Measurements from ENCODE around the gene CR1L.
"Not testable (repeated sequence)": the region's sequence is repeated elsewhere in the genome, so short reads cannot be mapped to it uniquely, and the experiment has no call there.

Gene CR1L

DNA sequence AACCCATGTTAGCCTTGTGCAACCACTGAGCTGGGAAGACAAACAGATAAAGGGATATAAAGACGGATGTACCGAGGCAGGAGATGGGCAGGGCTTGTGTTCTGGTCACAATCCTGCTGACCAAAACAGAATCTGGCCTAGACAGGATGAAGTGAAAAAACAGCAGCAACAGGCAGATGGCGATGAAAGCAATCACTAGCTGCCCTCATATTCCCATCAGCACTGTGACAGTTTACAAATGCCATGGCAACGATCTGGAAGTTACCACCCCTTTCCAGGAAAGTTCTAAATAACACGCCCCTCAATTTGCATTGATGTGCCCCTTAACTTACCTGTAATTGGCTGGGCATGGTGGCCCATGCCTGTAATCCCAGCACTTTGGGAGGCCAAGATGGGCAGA, 66.4 kb downstream of the CR1L start:
- FAIRE-seq, result no peak
- TF ChIP-seq SPI1 (IDR thresholded peaks at IDR 0.05; ENCODE audit: low read depth, low read length), result no peak
- TF ChIP-seq POLR2AphosphoS5 (IDR thresholded peaks at IDR 0.05; ENCODE audit: low read depth, low read length), result no peak
- TF ChIP-seq TAF1 (IDR thresholded peaks at IDR 0.05; ENCODE audit: low read depth, low read length), result no peak
- TF ChIP-seq POLR2A (IDR thresholded peaks at IDR 0.05; ENCODE audit: low read depth, low read length), result no peak
- no peak for TF ChIP-seq PAX5 (IDR thresholded peaks at IDR 0.05; ENCODE audit: insufficient read depth, low read length, severe bottlenecking)
- no peak for TF ChIP-seq POU2F2 (IDR thresholded peaks at IDR 0.05; ENCODE audit: low read depth, low read length)
- DNase-seq (ENCODE audit: insufficient read length, low spot score), result no peak

DNA sequence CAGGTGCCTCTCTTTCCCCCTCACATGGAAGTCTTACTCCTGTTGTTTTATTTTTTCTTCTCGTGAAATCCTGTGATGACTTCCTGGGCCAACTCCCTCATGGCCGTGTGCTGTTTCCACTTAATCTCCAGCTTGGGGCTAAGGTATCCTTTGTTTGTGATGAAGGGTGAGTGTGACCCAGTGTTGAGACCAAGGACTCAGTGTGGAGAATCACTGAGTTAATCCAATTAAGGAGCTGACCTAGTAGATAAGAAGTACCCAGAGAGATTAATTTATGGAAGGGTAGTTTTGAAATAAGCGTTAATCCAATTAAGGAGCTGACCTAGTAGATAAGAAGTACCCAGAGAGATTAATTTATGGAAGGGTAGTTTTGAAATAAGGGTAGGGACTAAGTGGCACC, 67.8 kb downstream of the CR1L start:
- FAIRE-seq; DNase-seq (ENCODE audit: insufficient read length, low spot score): not testable (repeated sequence)

DNA sequence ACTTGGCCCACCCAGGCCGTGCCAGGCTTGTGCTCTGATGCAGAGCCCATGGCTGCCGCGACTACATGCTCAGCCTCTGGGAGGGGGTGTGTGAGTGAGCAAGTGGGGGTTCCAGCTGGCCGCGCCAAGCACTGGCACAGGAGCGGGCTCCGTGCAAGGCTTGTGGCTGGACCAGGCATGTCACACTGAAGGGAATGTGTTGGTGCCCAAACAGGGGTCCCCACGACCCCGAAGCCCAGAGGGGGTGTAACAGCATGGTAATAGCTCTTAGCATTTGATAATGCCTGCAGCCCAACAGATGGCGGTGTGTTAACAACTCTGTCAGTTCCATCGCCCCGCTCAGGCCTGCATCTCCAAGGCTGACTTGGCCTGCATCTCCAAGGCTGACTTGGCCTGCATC, 68.6 kb downstream of the CR1L start:
- FAIRE-seq (no peak), DNase-seq (ENCODE audit: insufficient read length, low spot score) (no peak)
- TF ChIP-seq POLR2AphosphoS5 (IDR thresholded peaks at IDR 0.05; ENCODE audit: low read depth, low read length) (no peak), PAX5 (IDR thresholded peaks at IDR 0.05; ENCODE audit: insufficient read depth, low read length, severe bottlenecking) (no peak), POU2F2 (IDR thresholded peaks at IDR 0.05; ENCODE audit: low read depth, low read length) (no peak)

DNA sequence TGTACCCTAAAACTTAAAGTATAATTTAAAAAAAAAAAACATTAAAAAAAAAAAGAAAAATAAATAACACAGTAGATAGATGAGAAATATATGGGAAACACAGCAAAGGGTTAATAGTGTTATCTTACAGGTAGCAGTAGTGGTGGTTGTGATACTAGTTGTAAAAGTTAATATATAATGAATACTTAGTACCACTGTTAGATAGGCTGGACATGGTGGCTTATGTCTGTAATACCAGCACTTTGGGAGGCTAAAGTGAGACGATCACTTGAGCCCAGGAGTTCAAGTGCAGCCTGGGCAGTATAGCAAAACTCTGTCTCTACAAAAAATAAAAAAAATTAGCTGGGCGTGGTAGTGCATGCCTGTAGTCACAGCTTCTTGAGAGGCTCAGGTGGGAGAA, 74.3 kb downstream of the CR1L start:
- FAIRE-seq (no peak), DNase-seq (ENCODE audit: insufficient read length, low spot score) (no peak)
- no peak for TF ChIP-seq SPI1 (IDR thresholded peaks at IDR 0.05; ENCODE audit: low read depth, low read length)
- no peak for TF ChIP-seq POU2F2 (IDR thresholded peaks at IDR 0.05; ENCODE audit: low read depth, low read length)
- no peak for TF ChIP-seq POLR2AphosphoS5 (IDR thresholded peaks at IDR 0.05; ENCODE audit: low read depth, low read length)
- no peak for TF ChIP-seq TAF1 (IDR thresholded peaks at IDR 0.05; ENCODE audit: low read depth, low read length)
- TF ChIP-seq POLR2A (IDR thresholded peaks at IDR 0.05; ENCODE audit: low read depth, low read length), result no peak
- TF ChIP-seq PAX5 (IDR thresholded peaks at IDR 0.05; ENCODE audit: insufficient read depth, low read length, severe bottlenecking), result no peak

DNA sequence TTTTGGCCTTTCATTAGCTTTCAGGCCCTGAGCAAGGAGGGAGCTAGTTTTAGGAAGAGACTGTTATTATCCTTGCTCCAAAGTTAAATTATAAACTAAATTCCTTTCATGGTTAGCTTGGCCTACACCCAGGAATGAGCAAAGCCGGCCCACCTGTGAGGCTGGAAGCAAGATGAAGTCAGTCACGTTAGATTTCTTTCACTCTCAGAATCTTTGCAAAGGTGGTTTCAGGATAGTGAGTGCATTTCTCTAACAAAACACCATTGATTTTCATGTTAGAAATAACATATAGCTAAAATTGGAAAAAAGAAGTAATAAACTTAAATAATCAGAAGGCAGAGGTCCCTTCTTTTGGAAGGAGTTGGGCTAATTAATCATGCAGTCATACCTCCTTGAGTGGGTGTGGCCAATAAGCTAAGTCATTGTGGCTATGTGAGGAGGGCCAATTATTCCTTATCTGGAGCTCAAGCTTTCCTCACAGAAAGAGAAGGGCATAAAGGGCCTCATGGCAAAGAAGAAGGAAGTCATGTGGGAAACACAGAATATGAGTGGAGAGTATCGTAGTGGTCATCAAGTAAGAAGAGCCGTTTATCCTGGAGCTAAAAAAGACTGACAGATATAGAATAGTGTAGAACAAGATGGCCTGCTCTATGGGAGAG, 83.4 kb downstream of the CR1L start:
- FAIRE-seq; DNase-seq (ENCODE audit: insufficient read length, low spot score): not testable (repeated sequence)

DNA sequence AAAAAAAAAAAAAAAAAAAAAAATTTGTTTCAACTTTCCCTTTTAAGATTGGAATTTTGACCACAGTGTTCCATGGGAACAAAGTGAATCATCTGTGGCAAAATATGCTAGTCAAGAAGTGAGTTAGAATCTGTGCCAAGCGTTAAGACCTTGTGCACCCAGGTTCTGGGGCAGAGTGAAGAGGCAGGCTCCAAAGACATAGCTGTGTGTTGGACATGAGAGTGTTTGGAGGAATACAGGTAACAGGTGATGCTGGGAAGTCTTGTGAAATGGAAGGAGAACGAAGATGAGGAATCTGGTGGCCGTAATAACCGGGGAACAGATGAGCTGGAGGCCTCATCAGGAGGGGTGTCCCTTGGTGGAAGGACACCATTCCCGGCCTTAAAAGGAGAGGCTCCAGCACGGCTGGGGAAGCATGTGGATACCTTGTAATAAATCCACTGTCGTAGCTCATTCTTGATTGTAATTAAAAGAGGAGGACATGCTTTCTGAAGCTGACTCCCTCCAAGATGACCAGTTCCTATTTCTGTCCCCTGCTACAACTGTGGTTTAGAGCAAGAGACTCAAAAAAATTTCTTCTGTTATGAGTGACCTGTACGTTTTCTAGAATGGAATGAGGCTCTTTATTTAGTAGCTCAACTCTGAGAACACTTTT, 92.7 kb downstream of the CR1L start:
- FAIRE-seq; DNase-seq (ENCODE audit: insufficient read length, low spot score): not testable (repeated sequence)

DNA sequence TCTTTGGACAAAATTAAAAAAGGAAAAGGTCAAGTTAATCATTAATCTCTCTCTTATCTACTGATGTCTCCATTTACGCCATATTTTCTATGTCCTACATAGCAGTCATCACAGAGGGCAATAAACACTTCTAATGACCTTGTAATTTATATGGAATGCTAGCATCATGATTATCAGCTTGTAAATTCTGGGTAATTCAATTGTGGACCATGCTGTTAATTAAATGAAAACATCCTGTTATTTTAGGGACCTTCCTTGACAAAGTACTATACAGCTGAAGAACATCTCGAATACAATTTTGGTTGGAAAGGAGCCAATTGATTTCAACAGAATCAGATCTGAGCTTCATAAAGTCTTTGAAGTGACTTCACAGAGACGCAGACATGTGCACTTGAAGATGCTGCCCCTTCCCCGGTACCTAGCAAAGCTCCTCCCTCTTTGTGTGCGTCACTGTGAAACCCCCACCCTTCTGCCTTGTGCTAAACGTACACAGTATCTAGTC, 93.3 kb downstream of the CR1L start:
- not testable (repeated sequence) for FAIRE-seq; DNase-seq (ENCODE audit: insufficient read length, low spot score)

DNA sequence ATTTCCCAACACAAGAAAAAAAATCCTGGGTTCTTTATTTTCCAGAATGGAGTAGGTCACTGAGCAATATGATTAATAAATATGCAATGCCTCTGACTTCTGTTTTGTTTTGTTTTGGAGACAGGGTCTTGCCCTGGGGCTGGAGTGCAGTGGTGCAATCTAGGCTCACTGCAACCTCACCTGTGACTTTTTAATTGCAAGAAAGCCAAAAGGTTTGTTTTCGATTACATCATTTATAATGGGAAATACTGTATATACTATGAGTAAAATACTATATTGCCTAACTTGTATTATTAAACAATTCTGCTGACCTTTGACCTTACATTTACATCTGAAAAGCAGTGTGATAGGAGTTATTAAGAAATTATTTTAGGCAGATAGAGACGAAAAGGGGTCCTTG, 95.3 kb downstream of the CR1L start:
- no peak for FAIRE-seq
- TF ChIP-seq SPI1 (IDR thresholded peaks at IDR 0.05; ENCODE audit: low read depth, low read length) (no peak), POLR2AphosphoS5 (IDR thresholded peaks at IDR 0.05; ENCODE audit: low read depth, low read length) (no peak), POLR2A (IDR thresholded peaks at IDR 0.05; ENCODE audit: low read depth, low read length) (no peak), POU2F2 (IDR thresholded peaks at IDR 0.05; ENCODE audit: low read depth, low read length) (no peak), TAF1 (IDR thresholded peaks at IDR 0.05; ENCODE audit: low read depth, low read length) (no peak), PAX5 (IDR thresholded peaks at IDR 0.05; ENCODE audit: insufficient read depth, low read length, severe bottlenecking) (no peak)
- no peak for DNase-seq (ENCODE audit: insufficient read length, low spot score)

DNA sequence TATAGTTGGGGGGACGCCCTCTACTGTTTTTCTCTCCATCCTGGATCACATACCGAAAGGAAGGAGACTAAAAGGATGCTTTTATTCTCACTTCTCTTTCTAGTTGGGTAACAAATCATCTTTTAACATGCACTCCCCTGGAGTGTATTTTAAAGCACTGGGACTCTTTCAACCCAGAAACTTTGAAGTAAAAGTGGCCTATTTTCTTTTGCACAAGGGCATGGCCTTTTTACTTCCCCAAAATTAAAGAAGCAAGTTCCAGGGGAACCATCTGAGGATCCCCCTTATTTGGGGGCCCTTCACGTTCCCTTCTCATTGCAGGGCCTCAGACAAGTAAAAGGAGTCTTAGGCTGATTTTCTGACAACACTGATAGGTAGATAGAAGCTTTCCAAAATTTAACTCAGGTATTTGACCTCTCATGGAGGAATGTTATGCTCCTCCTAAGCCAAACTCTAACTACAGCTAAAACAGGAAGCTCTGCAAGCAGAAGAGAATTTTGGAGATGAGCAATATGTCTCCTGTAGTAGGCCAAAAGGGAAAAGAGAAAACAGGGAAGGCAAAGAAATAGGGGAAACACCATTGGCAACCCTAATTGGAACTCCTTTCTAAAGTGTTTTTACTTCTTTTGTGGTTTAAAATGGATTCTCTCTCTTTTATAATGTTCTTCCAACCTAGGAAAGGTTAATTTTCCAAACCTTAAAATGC, 98.1 kb downstream of the CR1L start:
- no peak for FAIRE-seq
- DNase-seq (ENCODE audit: insufficient read length, low spot score), result no peak
- TF ChIP-seq PAX5 (IDR thresholded peaks at IDR 0.05; ENCODE audit: insufficient read depth, low read length, severe bottlenecking), result no peak
- no peak for TF ChIP-seq POLR2A (IDR thresholded peaks at IDR 0.05; ENCODE audit: low read depth, low read length)
- TF ChIP-seq POU2F2 (IDR thresholded peaks at IDR 0.05; ENCODE audit: low read depth, low read length), result no peak
- no peak for TF ChIP-seq TAF1 (IDR thresholded peaks at IDR 0.05; ENCODE audit: low read depth, low read length)
- TF ChIP-seq SPI1 (IDR thresholded peaks at IDR 0.05; ENCODE audit: low read depth, low read length), result no peak
- no peak for TF ChIP-seq POLR2AphosphoS5 (IDR thresholded peaks at IDR 0.05; ENCODE audit: low read depth, low read length)

DNA sequence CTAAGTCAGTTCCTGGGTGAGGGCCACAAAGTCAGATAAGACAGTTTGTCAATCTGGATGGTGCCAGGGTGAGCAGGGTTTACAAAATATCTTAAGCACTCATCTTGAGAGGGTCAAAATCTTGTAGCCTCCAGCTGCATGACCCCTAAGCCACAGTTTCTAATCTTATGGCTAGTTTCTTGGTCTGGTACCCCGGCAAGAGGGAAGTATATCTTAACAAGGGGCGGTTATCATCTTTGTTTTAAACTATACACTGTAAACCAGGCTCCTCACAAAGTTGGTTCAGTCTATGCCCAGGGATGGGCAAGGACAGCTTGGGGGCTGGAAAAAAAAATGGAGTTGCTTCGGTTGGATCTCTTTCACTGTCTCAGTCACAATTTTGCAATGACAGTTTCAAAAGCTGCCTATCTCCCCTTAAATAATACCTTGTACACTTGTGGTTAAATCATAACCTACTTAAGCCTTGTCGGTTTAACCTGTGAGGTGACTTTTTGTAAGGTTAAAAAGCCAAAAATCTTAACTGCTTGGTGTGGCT, 99.1 kb downstream of the CR1L start:
- DNase-seq (ENCODE audit: insufficient read length, low spot score), result no peak
- no peak for FAIRE-seq
- TF ChIP-seq PAX5 (IDR thresholded peaks at IDR 0.05; ENCODE audit: insufficient read depth, low read length, severe bottlenecking), result no peak
- TF ChIP-seq POU2F2 (IDR thresholded peaks at IDR 0.05; ENCODE audit: low read depth, low read length), result no peak
- TF ChIP-seq SPI1 (IDR thresholded peaks at IDR 0.05; ENCODE audit: low read depth, low read length), result no peak
- TF ChIP-seq POLR2AphosphoS5 (IDR thresholded peaks at IDR 0.05; ENCODE audit: low read depth, low read length), result no peak
- TF ChIP-seq TAF1 (IDR thresholded peaks at IDR 0.05; ENCODE audit: low read depth, low read length), result no peak
- TF ChIP-seq POLR2A (IDR thresholded peaks at IDR 0.05; ENCODE audit: low read depth, low read length), result no peak

All from GM12891 (cell line).